Measurements from ENCODE around the gene TIMP3.

GRCh38 chr22:32804531-32805360 lies 3.2 kb downstream of the TIMP3 start:
- TF ChIP-seq RARB (CRISPR knock-in tag; IDR thresholded peaks at IDR 0.05) (no peak), POU6F1 (CRISPR knock-in tag; IDR thresholded peaks at IDR 0.05; ENCODE audit: borderline replicate concordance, low read depth) (no peak), ZNF565 (CRISPR knock-in tag; conservative IDR thresholded peaks at IDR 0.05; ENCODE audit: low read depth) (no peak), GLIS3 (CRISPR knock-in tag; IDR thresholded peaks at IDR 0.05) (no peak), ESRRG (CRISPR knock-in tag; IDR thresholded peaks at IDR 0.05) (no peak), PATZ1 (CRISPR knock-in tag; IDR thresholded peaks at IDR 0.05; ENCODE audit: borderline replicate concordance) (no peak), ZFP3 (CRISPR knock-in tag; IDR thresholded peaks at IDR 0.05) (no peak), TSHZ2 (CRISPR knock-in tag; IDR thresholded peaks at IDR 0.05) (no peak), CSDC2 (CRISPR knock-in tag; IDR thresholded peaks at IDR 0.05) (no peak), ZNF70 (CRISPR knock-in tag; IDR thresholded peaks at IDR 0.05) (no peak), BACH2 (CRISPR knock-in tag; IDR thresholded peaks at IDR 0.05; ENCODE audit: borderline replicate concordance) (no peak), ARNTL (CRISPR knock-in tag; IDR thresholded peaks at IDR 0.05; ENCODE audit: borderline replicate concordance, low read depth) (no peak)

All from SK-N-SH treated with all-trans-retinoic acid at 6 μM for 48 hours (cell line).